Measurements from ENCODE around the gene TEX12.
"Not testable (repeated sequence)": the region's sequence is repeated elsewhere in the genome, so short reads cannot be mapped to it uniquely, and the experiment has no call there.

Gene TEX12, protein sequence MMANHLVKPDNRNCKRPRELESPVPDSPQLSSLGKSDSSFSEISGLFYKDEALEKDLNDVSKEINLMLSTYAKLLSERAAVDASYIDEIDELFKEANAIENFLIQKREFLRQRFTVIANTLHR

DNA sequence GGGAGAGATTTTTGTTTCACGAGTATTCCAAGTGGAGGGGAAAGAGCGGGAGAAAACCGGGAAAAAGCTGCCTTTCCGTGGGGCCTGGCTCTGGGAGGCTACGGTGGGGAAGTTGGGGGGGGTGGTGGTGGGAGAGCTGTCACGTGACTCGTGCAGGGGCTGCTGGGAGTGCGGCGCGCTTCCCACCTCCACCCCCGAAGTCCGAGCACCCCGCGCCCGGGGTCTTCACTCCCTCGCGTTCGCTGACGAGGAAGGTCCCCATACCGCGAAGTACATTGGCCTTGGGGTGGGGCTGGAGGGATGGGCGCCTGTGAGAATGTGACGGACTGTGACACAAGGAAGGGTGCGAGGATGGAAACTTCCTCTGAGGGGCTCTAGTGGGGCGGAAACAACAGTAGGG, at the start of gene TEX12:
Gene TEX12 (plus strand): TSS at position 228 of the 400 bp plus-strand sequence. CDS start 1,897 bp downstream, outside the sequence.
- no peak for DNase-seq

DNA sequence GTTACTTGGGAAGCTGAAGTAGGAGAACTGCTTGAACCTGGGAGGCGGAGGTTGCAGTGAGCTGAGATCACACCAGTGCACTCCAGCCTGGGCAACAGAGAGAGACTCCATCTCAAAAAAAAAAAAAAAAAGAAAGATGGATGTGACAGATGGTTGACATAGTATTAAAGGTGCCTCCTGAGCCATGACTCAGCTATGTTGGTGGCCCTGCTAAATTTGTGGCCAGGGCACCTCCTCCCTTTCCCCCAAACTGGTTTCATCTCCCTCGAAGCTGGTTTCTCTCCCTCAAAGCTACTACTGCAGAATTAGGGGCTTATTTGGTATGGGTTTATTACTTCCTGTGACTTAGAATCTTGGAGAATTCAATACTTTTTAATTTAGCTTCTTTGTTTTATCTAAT, 49.0 kb upstream of the TEX12 start:
- no peak for DNase-seq

- DNase-seq, result no peak
Measured at GRCh38 chr11:112121981-112122615, 45.1 kb upstream of the TEX12 start.

GRCh38 chr11:112123129-112123528, 44.0 kb upstream of the TEX12 start:
- no peak for DNase-seq

DNA sequence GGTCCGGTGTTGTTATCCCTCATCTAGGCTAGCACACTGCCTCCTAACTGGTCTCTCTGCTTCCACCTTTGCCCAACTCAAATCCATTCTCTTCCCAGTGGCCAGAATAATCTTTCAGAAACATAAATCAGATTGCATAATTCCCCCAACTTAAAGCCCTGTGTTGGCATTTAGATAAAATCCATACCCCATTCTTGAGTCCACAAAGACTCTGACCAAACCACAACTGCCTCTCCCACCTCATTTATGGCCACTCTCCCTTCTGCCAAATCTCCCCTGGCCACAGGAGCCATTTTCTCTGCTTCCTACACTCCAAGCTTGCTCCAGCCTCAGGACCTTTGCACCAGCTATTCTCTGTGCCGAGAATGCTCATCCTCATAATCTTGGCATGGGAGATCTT, 40.1 kb upstream of the TEX12 start:
- no peak for DNase-seq

DNA sequence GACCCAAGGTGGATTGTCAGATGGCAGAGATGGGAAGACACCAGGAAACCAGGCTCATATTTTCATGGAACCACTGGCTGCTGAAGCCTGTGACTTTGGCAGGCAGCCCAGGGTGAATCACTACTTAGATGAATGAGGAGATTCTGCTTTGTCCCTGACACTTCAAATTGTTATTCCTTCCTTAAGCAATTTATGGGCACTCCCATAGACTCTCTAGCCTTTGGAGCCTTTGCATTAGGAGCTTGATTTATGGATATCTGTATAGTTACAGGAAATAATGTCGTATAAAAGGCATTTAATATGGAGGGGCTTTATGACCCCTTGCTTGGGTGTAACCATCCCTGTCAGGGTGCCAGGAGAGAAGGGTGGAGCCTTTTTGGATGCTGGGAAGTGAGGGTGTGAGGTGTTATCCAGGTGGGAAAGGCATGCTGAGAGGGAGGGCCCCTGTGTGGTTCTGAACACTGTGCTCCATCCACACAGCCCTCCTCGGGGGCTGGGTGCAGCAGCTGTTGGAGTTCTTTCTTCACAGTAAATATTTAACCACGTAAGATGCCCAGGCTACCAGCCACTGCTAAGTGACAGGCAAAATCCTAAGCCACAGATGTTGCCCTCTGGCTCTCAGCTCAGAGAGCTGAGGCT, 38.6 kb upstream of the TEX12 start:
- DNase-seq, result peak; percentile 89

- DNase-seq, result no peak
Measured at GRCh38 chr11:112129656-112130055, 37.5 kb upstream of the TEX12 start.

GRCh38 chr11:112132737-112133136, 34.4 kb upstream of the TEX12 start:
- no peak for DNase-seq

DNA sequence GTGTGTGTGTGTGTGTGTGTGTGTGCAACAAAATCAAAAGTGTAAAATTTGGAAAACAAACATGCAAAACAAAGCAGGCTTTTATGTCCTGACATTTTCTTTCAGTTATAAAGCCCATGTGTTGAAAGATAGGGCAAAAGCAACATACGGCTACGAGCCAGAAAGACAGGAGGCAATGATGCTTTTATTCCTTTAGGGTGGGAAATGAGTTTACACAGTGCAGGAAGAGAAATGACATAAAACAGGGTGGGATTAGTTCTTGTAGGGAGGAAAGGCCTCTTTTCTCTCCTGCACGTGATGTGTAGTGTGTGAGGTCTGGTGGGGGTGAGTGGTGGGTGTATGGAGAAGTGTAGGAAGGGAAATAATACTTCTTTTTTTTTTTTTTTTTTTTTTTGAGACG, 32.7 kb upstream of the TEX12 start:
- DNase-seq, result no peak

DNA sequence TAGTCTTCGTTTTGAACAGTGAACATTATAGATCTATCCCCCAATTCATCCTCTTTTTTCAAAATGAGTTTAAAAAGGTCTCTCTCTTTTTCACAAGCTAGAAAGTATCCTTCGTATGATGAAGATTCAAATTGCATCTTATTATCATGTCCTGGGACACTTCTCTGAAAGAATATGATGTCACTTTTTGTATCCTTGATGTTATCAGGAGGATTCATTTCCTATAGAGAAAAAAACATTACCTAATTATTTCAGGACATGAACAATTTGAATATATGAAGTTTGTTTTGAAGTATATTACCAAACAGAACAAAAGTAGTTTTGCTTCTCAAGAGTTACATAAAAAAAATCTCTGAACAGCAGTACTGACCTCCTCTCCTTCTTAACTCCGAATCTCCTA, 23.6 kb upstream of the TEX12 start:
- DNase-seq, result no peak

- DNase-seq, result no peak
Measured at GRCh38 chr11:112150517-112150916, 16.7 kb upstream of the TEX12 start.

GRCh38 chr11:112156153-112156955, 10.8 kb upstream of the TEX12 start:
- DNase-seq, result no peak

- DNase-seq, result no peak
Measured at GRCh38 chr11:112156956-112157766, 10.0 kb upstream of the TEX12 start.

GRCh38 chr11:112159098-112160065, 7.8 kb upstream of the TEX12 start:
- no peak for DNase-seq

GRCh38 chr11:112160091-112160848, 6.9 kb upstream of the TEX12 start:
- DNase-seq, result no peak

- no peak for DNase-seq
Measured at GRCh38 chr11:112161012-112161411, 6.2 kb upstream of the TEX12 start.

DNA sequence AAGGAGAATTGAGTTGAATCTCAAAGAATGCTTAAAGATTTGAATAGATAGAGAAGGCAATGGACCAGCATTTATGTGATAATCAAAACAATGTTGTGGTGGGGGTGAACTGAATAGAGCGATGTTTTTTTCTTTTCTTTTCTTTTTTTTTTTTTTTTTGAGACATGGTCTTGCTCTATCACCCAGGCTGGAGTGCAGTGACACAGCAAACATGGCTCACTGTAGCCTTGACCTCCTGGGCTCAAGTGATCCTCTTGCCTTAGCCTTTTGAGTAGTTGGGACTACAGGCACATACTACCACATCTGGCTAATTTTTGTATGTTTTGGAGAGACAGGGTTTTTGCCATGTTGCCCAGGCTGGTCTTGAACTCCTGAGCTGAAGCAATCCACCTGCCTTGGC, 5.0 kb upstream of the TEX12 start:
- DNase-seq, result not testable (repeated sequence)

- no peak for DNase-seq
Measured at GRCh38 chr11:112162761-112163546, 4.2 kb upstream of the TEX12 start.

DNA sequence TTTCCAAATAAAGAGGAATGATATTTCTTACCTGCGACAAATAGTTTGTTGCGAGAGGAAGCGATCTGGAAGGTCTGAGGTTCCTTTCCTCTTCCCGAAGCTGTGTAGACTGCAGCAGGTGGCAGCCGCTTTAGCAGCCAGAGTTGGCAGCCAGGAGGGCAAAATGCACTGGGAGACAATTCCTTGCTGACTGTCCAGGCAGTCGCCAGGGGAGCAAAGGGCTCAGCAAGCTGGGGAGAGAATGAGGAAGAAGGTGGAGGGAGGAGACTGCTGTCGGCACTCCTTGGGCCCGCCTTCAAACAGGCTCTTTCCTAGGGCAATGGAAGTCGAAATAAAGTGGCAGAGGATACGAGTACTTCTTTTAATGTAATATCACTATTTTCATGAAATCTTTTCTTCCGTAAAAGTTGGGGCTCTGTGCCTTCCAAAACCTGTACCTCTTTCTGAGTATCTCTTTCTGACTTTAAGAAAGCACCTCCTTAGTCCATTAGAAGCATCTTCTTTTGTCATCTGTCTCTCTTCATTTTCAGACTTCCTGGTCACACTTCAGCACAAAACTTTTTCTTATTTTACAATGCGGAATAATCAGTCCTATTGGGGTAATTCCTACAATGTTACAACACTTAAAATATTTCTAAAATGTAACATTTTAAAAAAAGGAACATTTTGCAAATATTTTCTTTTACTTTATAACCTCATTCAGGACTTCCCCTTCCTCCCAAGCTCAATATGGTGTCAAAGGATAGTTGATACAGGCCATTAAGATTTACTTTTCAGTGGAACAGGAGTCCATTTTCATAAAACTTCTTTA, 3.1 kb upstream of the TEX12 start, which contains the start of gene IL18:
Gene IL18 (minus strand): TSS at position 220 of the 811 bp plus-strand sequence. CDS start 9,041 bp downstream, outside the sequence.
- DNase-seq, result no peak
